Vagina (tissue), 2 donors: ENCODE data around the gene ANKFN1. TPM values are rescaled to one million over a fixed set of nuclear protein-coding genes. Genes with fewer than 3 reads are reported as not detected.

Source experiments
- DNase-seq, 2 donors: peaks; one replicate each; pipeline ENCODE4 v3.0.0-alpha.2; 2017; ENCODE audit errors: extremely low spot score in 2 of 2
- H3K27ac ChIP-seq: fragments of 200-600 bp; sonication (generic); one replicate; pipeline ENCODE4 v1.5.1; 2019
- H3K27me3 ChIP-seq: fragments of 200-600 bp; sonication (generic); one replicate; pipeline ENCODE4 v1.5.1; 2019
- H3K36me3 ChIP-seq, 2 donors: fragments of 200-600 bp; sonication (generic); one replicate each; pipeline ENCODE4 v1.5.1; 2017 to 2019
- H3K4me1 ChIP-seq: fragments of 200-600 bp; sonication (generic); one replicate; pipeline ENCODE4 v1.5.1; 2019
- H3K4me3 ChIP-seq, 2 donors: fragments of 200-600 bp; sonication (generic); 1 replicate in 1 of 2; 2 replicates in 1 of 2; pipeline ENCODE4 v1.5.1; 2016 to 2019
- H3K9me3 ChIP-seq: fragments of 200-600 bp; sonication (generic); one replicate; pipeline ENCODE4 v1.5.1; 2019
- POLR2A ChIP-seq, 2 donors: fragments of 450-650 bp; IDR thresholded peaks; one replicate each; pipeline ENCODE4 v1.6.1; 2017; ENCODE audit warnings: antibody characterized with exemption in 2 of 2, mild to moderate bottlenecking in 2 of 2, moderate library complexity in 2 of 2
- POLR2AphosphoS5 ChIP-seq, 2 donors: sonication (generic); formaldehyde crosslinking; IDR thresholded peaks; one replicate each; pipeline ENCODE4 v1.9.0; 2017; ENCODE audit warnings: antibody characterized with exemption in 2 of 2, mild to moderate bottlenecking in 2 of 2, low read depth in 1 of 2; ENCODE audit not compliant: insufficient read depth in 1 of 2
- intact Hi-C: fragments of 100-400 bp; cut with DNase I; formaldehyde crosslinking; loops from one replicate; pipeline ENCODE4 v1.15.1; 2023
- total RNA-seq: library from RNA; depleted of rRNA; stranded (reverse); fragments of >200 nt; gene quantifications from one replicate; pipeline ENCODE4 v1.2.3, GENCODE V29; 2016
- TF ChIP-seq, protein P1 (sequence below), 3 experiments: fragments of 450-650 bp in 2 of 3; fragments of 200-600 bp in 1 of 3; sonication (generic) in 1 of 3; IDR thresholded peaks; one replicate each; pipeline ENCODE4 v1.5.1; 2017 to 2019; ENCODE audit warnings: antibody characterized with exemption in 3 of 3, mild to moderate bottlenecking in 2 of 3, moderate library complexity in 2 of 3

ANKFN1 gene
- total RNA-seq, 1 donor from 2014 or later: 3.4 TPM

DNA sequence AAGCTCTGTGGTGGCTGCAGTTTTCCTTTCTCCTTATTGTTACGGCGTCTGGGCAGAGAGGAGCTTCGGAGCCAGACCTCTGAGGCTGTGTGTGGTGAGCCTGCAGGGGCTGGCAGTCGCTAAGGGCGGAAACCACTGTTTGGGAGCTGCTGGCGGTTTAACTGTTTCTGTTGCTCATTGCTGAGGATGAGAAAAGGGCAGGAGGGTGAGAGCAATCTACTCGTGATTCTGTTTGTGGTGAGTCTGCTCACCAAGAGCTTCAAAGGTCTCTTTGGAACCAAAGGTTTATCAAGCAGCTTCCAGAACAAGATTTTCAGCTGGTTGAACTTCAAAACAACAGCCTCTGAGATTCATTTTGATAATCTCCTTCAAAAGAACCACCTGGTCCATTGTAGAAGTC is 143.9 kb downstream of the ANKFN1 start:
- no peak overlapping the region for H3K27ac ChIP-seq
- H3K36me3 ChIP-seq: no peaks in the 10 kb centered on the region
- no peak for DNase-seq
- intact Hi-C loops: no loop called here
- no peaks in the 10 kb centered on the region for H3K27me3 ChIP-seq
- TF ChIP-seq POLR2A (IDR thresholded peaks at IDR 0.05) (no peak), POLR2AphosphoS5 (IDR thresholded peaks at IDR 0.05; ENCODE audit: insufficient read depth in 1 of 2, low read depth in 1 of 2) (no peak)
- TF ChIP-seq, protein P1, sequence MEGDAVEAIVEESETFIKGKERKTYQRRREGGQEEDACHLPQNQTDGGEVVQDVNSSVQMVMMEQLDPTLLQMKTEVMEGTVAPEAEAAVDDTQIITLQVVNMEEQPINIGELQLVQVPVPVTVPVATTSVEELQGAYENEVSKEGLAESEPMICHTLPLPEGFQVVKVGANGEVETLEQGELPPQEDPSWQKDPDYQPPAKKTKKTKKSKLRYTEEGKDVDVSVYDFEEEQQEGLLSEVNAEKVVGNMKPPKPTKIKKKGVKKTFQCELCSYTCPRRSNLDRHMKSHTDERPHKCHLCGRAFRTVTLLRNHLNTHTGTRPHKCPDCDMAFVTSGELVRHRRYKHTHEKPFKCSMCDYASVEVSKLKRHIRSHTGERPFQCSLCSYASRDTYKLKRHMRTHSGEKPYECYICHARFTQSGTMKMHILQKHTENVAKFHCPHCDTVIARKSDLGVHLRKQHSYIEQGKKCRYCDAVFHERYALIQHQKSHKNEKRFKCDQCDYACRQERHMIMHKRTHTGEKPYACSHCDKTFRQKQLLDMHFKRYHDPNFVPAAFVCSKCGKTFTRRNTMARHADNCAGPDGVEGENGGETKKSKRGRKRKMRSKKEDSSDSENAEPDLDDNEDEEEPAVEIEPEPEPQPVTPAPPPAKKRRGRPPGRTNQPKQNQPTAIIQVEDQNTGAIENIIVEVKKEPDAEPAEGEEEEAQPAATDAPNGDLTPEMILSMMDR (IDR thresholded peaks at IDR 0.05): no peak
- H3K4me3 ChIP-seq: no peak overlapping the region
- no peaks in the 10 kb centered on the region for H3K9me3 ChIP-seq
- H3K4me1 ChIP-seq: peaks cover 6% of the 10 kb centered on the region

DNA sequence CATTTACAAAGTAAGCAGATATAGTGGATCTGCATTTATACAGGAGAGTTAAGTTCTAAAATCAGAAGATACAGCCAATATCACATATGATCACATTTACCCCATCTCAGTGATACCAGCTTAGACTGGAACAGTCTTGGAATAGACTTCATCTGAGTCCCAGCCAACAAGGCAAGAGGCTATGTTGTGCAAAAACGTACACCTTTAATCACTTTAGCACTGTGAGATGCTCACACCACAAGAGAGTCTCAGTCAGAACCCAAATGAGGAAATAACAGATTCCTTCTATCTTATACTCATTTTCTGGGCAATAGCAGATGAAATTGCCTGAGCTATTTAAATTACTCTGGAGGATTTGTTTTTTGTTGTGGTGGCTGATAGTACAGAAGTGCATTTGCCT is 145.6 kb downstream of the ANKFN1 start:
- DNase-seq: no peak
- Histone ChIP-seq H3K36me3 (no peaks in the 10 kb centered on the region), H3K9me3 (no peaks in the 10 kb centered on the region), H3K27ac (no peak overlapping the region), H3K4me1 (no peaks in the 10 kb centered on the region), H3K27me3 (no peaks in the 10 kb centered on the region), H3K4me3 (no peak overlapping the region)
- TF ChIP-seq, protein P1 (IDR thresholded peaks at IDR 0.05): no peak
- TF ChIP-seq POLR2A (IDR thresholded peaks at IDR 0.05): no peak
- TF ChIP-seq POLR2AphosphoS5 (IDR thresholded peaks at IDR 0.05; ENCODE audit: insufficient read depth in 1 of 2, low read depth in 1 of 2): no peak
- intact Hi-C loops: no loop called here

DNA sequence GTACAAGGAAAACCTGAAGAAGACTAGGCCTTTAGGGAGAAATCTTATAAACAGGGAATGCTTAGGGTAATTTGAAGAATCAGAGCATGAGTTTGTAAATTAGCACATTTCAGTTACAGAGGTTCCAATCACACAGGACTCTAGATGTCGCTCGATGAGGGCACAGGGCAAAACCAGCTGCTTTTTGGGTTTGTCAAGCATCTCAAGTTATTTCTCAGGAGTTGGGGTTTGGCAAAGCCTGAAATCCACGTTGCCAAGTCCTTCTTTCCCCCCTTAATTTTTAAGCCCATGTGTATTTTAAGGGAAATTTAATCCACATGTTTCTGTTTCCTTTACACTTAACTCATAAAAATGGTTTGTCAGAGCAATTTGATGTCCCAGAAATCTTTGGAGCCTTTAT is 146.9 kb downstream of the ANKFN1 start:
- Histone ChIP-seq H3K4me3 (no peak overlapping the region), H3K36me3 (no peaks in the 10 kb centered on the region), H3K9me3 (no peaks in the 10 kb centered on the region), H3K27ac (no peak overlapping the region), H3K27me3 (no peaks in the 10 kb centered on the region), H3K4me1 (no peaks in the 10 kb centered on the region)
- TF ChIP-seq POLR2AphosphoS5 (IDR thresholded peaks at IDR 0.05; ENCODE audit: insufficient read depth in 1 of 2, low read depth in 1 of 2) (no peak), POLR2A (IDR thresholded peaks at IDR 0.05) (no peak)
- TF ChIP-seq, protein P1 (IDR thresholded peaks at IDR 0.05): no peak
- intact Hi-C loops: no loop called here
- DNase-seq: no peak

DNA sequence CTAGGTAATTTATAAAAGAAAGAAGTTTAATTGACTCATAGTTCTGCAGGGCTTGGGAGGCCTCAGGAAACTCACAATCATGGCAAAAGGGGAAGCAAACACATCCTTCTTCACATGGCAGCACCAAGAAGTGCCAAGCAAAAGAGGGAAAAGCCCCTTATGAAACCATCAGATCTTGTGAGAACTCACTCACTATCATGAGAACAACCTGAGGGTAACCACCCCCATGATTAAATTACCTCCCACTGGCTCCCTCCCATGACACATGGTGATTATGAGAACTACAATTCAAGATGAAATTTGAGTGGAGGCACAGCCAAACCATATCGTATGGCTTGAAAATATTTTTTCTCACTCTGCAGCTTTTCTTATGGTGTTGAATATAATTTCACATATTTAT is 151.7 kb downstream of the ANKFN1 start:
- DNase-seq: no peak
- intact Hi-C loops: no loop called here

GRCh38 chr17:56309897-56310296 is 156.6 kb downstream of the ANKFN1 start:
- intact Hi-C loops: no loop called here
- no peaks in the 10 kb centered on the region for H3K36me3 ChIP-seq
- no peak overlapping the region for H3K27ac ChIP-seq
- no peaks in the 10 kb centered on the region for H3K4me1 ChIP-seq
- TF ChIP-seq POLR2AphosphoS5 (IDR thresholded peaks at IDR 0.05; ENCODE audit: insufficient read depth in 1 of 2, low read depth in 1 of 2) (no peak), POLR2A (IDR thresholded peaks at IDR 0.05) (no peak)
- TF ChIP-seq, protein P1 (IDR thresholded peaks at IDR 0.05): no peak
- H3K9me3 ChIP-seq: no peaks in the 10 kb centered on the region
- H3K27me3 ChIP-seq: no peaks in the 10 kb centered on the region
- H3K4me3 ChIP-seq: no peak overlapping the region
- no peak for DNase-seq

More for the DNA sequence above, 151.7 kb downstream of the ANKFN1 start:
- Histone ChIP-seq H3K36me3 (no peaks in the 10 kb centered on the region), H3K27me3 (no peaks in the 10 kb centered on the region), H3K4me1 (no peaks in the 10 kb centered on the region), H3K9me3 (no peaks in the 10 kb centered on the region), H3K27ac (no peak overlapping the region), H3K4me3 (no peak overlapping the region)
- TF ChIP-seq POLR2AphosphoS5 (IDR thresholded peaks at IDR 0.05; ENCODE audit: insufficient read depth in 1 of 2, low read depth in 1 of 2): no peak
- TF ChIP-seq, protein P1 (IDR thresholded peaks at IDR 0.05): no peak
- TF ChIP-seq POLR2A (IDR thresholded peaks at IDR 0.05): no peak
